Hepatocyte (in vitro differentiated cells): ENCODE data around the gene KLF9. TPM values are rescaled to one million over a fixed set of nuclear protein-coding genes. Genes with fewer than 3 reads are reported as not detected.

ENCODE experiments used
- DNase-seq: peaks from one replicate; pipeline ENCODE4 v3.0.0-alpha.2; 2016; ENCODE audit warnings: low spot score
- H2AFZ ChIP-seq: fragments of 200-600 bp; sonication (generic); 2 replicates; pipeline ENCODE4 v1.6.0; 2016; ENCODE audit warnings: antibody characterized with exemption, mild to moderate bottlenecking
- H3K27ac ChIP-seq: fragments of 200-600 bp; sonication (generic); 2 replicates; pipeline ENCODE4 v1.5.1; 2016; ENCODE audit warnings: mild to moderate bottlenecking
- H3K27me3 ChIP-seq: fragments of 200-600 bp; sonication (generic); 2 replicates; pipeline ENCODE4 v1.6.1; 2016
- H3K36me3 ChIP-seq: fragments of 200-600 bp; sonication (generic); replicated peaks from 2 replicates; pipeline ENCODE4 v1.5.1; 2016; ENCODE audit warnings: low read depth; ENCODE audit not compliant: insufficient read depth
- H3K4me1 ChIP-seq: fragments of 200-600 bp; sonication (generic); 2 replicates; pipeline ENCODE4 v1.5.1; 2016; ENCODE audit warnings: mild to moderate bottlenecking, moderate library complexity; ENCODE audit not compliant: insufficient read depth
- H3K4me2 ChIP-seq: fragments of 200-600 bp; sonication (generic); 2 replicates; pipeline ENCODE4 v1.6.0; 2016
- H3K4me3 ChIP-seq: fragments of 200-600 bp; sonication (generic); 2 replicates; pipeline ENCODE4 v1.5.1; 2016; ENCODE audit warnings: mild to moderate bottlenecking
- H3K79me2 ChIP-seq: fragments of 200-600 bp; sonication (generic); 2 replicates; pipeline ENCODE4 v1.6.0; 2017; ENCODE audit warnings: mild to moderate bottlenecking
- H3K9me2 ChIP-seq: fragments of 200-600 bp; sonication (generic); replicated peaks from 2 replicates; pipeline ENCODE4 v1.6.0; 2017; ENCODE audit warnings: mild to moderate bottlenecking; ENCODE audit not compliant: insufficient read depth
- H3K9me3 ChIP-seq: fragments of 200-600 bp; sonication (generic); 2 replicates; pipeline ENCODE4 v1.5.1; 2016; ENCODE audit warnings: low read depth, mild to moderate bottlenecking
- H4K20me1 ChIP-seq: fragments of 200-600 bp; sonication (generic); 2 replicates; pipeline ENCODE4 v1.6.0; 2016; ENCODE audit warnings: mild to moderate bottlenecking; ENCODE audit not compliant: insufficient read depth, poor library complexity, severe bottlenecking
- CTCF ChIP-seq: fragments of 200-600 bp; sonication (generic); IDR thresholded peaks from 2 replicates; pipeline ENCODE4 v1.5.1; 2016; ENCODE audit warnings: antibody characterized with exemption, mild to moderate bottlenecking; ENCODE audit not compliant: poor library complexity
- EZH2 ChIP-seq: fragments of 200-600 bp; sonication (generic); IDR thresholded peaks from 2 replicates; pipeline ENCODE4 v1.6.1; 2016; ENCODE audit warnings: antibody characterized with exemption, mild to moderate bottlenecking, borderline replicate concordance
- EZH2phosphoT487 ChIP-seq: fragments of 200-600 bp; sonication (generic); IDR thresholded peaks from one replicate; pipeline ENCODE4 v1.6.1; 2018; ENCODE audit warnings: antibody characterized with exemption, mild to moderate bottlenecking, low read depth, moderate library complexity; ENCODE audit not compliant: unreplicated experiment, severe bottlenecking
- WGBS: methylation state at CpG from one replicate; pipeline ENCODE4 v1.1.6; 2016; ENCODE audit warnings: low lambda C conversion rate; ENCODE audit errors: missing lambda C conversion rate; 5-methylcytosine and 5-hydroxymethylcytosine counted together
- polyA plus RNA-seq: library from polyadenylated mRNA; unstranded; fragments of >200 nt; fragmentation: Nextera tagmentation; extraction: Ambion mirVana; gene quantifications from 2 replicates; pipeline ENCODE4 v1.2.1, GENCODE V29; 2016
- total RNA-seq: library from RNA; depleted of rRNA; stranded (reverse); fragments of >200 nt; gene quantifications from 2 replicates; pipeline ENCODE4 v1.2.3, GENCODE V29; 2014

KLF9 gene
- total and polyA plus RNA-seq, 2 experiments from 2014 or later, result 5.3 to 29.4 TPM

DNA sequence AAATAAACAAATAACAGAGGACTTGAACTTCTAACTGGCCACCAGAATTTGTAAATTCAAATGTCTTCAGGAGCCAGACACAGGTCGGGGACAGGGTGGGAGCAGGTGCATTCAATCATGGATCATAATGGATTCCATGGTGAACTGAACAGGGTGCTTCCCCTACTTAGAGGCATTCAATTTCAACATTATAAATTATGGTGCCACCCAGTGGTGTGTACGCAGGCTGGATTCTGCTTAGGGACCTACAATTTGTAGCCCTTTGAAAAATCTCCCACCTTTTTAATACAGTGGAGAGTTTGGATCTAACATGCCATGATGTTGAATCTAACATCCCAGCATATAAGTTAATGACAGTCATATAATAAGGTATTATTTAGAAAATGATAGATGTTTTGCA, 22.3 kb downstream of the KLF9 start:
- H3K4me1 ChIP-seq, result no peaks in the 10 kb centered on the region
- H2AFZ ChIP-seq, result no peak overlapping the region
- DNase-seq, result no peak
- TF ChIP-seq EZH2phosphoT487 (no peak), CTCF (peak; percentile 22)
- no peak overlapping the region for H3K27ac ChIP-seq
- no peak overlapping the region for H3K4me3 ChIP-seq
- no peaks in the 10 kb centered on the region for H3K9me3 ChIP-seq
- no peaks in the 10 kb centered on the region for H3K9me2 ChIP-seq
- no peak overlapping the region for H3K4me2 ChIP-seq
- WGBS, result 67% methylated on average over 2 of the region's 2 CpGs
- H3K27me3 ChIP-seq, result no peaks in the 10 kb centered on the region
- no peaks in the 10 kb centered on the region for H3K36me3 ChIP-seq
- H4K20me1 ChIP-seq, result peaks cover 75% of the 10 kb centered on the region
- H3K79me2 ChIP-seq, result peaks cover 90% of the 10 kb centered on the region

DNA sequence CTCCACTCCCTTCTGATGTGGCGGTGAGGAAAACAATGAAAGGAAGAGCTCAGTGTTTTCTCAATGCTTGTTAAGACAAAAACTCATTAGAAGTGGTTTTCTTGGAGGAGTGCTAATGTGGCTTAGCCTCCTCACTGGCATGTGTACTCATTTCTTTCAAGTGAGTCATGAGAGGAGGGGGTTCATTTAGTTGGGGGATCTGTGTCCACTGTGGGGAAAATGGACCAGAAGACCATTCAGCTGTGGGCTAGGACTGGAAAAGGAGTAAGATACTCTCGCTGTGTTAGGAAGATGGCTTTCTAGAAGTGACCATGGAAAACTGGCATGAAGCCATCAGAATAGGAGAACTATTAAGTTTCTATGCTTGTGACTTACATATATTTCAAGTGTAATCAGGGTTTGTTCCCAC, 23.5 kb downstream of the KLF9 start:
- H4K20me1 ChIP-seq, result peaks cover 65% of the 10 kb centered on the region
- no peaks in the 10 kb centered on the region for H3K4me1 ChIP-seq
- H3K4me2 ChIP-seq, result no peak overlapping the region

DNA sequence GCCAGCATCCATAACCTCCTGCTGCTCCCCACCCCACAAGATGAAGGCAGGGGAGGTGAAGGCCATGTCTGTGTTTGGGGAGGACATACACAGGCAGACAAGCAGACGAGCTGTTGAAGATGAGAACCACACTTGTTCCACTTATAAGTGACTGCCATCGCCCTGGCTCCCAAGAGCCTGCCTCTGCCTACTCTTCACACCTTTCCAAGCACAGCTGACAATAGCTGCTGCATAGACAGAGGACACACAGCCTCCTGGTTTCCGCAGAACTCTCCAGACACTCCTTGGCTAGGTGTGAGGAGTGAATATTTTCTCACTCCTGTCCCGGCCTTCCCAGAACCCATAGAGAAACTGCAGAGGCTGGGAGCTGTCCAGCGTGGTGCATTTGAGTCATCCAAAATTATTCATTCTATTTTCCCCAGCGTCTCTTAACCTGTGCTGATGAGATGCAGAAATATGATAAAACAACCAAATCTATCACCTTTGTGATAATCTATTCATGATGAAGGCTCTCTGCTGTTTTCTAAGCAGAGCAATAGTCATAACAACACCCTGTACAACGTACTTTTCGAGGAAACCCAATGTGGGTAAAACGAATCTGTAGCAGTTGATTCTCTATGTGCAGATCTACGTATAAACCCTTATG, 24.7 kb downstream of the KLF9 start:
- H4K20me1 ChIP-seq, result peaks cover 59% of the 10 kb centered on the region

More for the DNA sequence above, 23.5 kb downstream of the KLF9 start:
- no peaks in the 10 kb centered on the region for H3K27me3 ChIP-seq
- H3K4me3 ChIP-seq, result no peak overlapping the region
- peaks cover 82% of the 10 kb centered on the region for H3K79me2 ChIP-seq
- no peak for DNase-seq
- no peaks in the 10 kb centered on the region for H3K9me2 ChIP-seq
- no peaks in the 10 kb centered on the region for H3K36me3 ChIP-seq
- no peaks in the 10 kb centered on the region for H3K9me3 ChIP-seq
- no peak overlapping the region for H3K27ac ChIP-seq
- no peak for TF ChIP-seq EZH2phosphoT487
- TF ChIP-seq EZH2, result no peak
- TF ChIP-seq CTCF, result no peak
- WGBS, result 92% methylated on average over 2 of the region's 2 CpGs
- no peak overlapping the region for H2AFZ ChIP-seq

More for the DNA sequence above, 24.7 kb downstream of the KLF9 start:
- no peaks in the 10 kb centered on the region for H3K27me3 ChIP-seq
- H2AFZ ChIP-seq, result no peak overlapping the region
- no peak overlapping the region for H3K4me2 ChIP-seq
- TF ChIP-seq EZH2, result no peak
- no peak for TF ChIP-seq EZH2phosphoT487
- TF ChIP-seq CTCF, result no peak
- peaks cover 72% of the 10 kb centered on the region for H3K79me2 ChIP-seq
- no peaks in the 10 kb centered on the region for H3K36me3 ChIP-seq
- 65% methylated on average over 10 of the region's 10 CpGs for WGBS
- no peak overlapping the region for H3K4me3 ChIP-seq
- no peaks in the 10 kb centered on the region for H3K9me2 ChIP-seq
- H3K9me3 ChIP-seq, result no peaks in the 10 kb centered on the region
- DNase-seq, result no peak
- H3K27ac ChIP-seq, result no peak overlapping the region
- no peaks in the 10 kb centered on the region for H3K4me1 ChIP-seq
